Smooth muscle cell (in vitro differentiated cells): ENCODE results near the gene CREB5. TPM values are rescaled to one million over a fixed set of nuclear protein-coding genes. Genes with fewer than 3 reads are reported as not detected.

ENCODE experiments used
- DNase-seq: peaks from one replicate; lab custom pipeline; 2025; ENCODE audit not compliant: unreplicated experiment; lab: John Stamatoyannopoulos, UW
- H2AFZ ChIP-seq: fragments of 200-600 bp; sonication (generic); 2 replicates; pipeline ENCODE4 v1.6.0; 2016; ENCODE audit warnings: antibody characterized with exemption, low read depth, mild to moderate bottlenecking
- H3F3A ChIP-seq: fragments of 200-600 bp; sonication (generic); 2 replicates; pipeline ENCODE4 v1.6.0; 2017; ENCODE audit warnings: antibody characterized with exemption, low read depth
- H3K27ac ChIP-seq: fragments of 200-600 bp; sonication (generic); 2 replicates; pipeline ENCODE4 v1.5.1; 2016; ENCODE audit warnings: low read depth, mild to moderate bottlenecking
- H3K27me3 ChIP-seq: fragments of 200-600 bp; sonication (generic); 2 replicates; pipeline ENCODE4 v1.6.1; 2016; ENCODE audit warnings: low read depth, mild to moderate bottlenecking
- H3K36me3 ChIP-seq: fragments of 200-600 bp; sonication (generic); 2 replicates; pipeline ENCODE4 v1.5.1; 2016; ENCODE audit warnings: low read depth
- H3K4me1 ChIP-seq: fragments of 200-600 bp; sonication (generic); 2 replicates; pipeline ENCODE4 v1.5.1; 2016; ENCODE audit warnings: low read depth
- H3K4me2 ChIP-seq: fragments of 200-600 bp; sonication (generic); 2 replicates; pipeline ENCODE4 v1.6.0; 2016; ENCODE audit warnings: mild to moderate bottlenecking
- H3K4me3 ChIP-seq: fragments of 200-600 bp; sonication (generic); 2 replicates; pipeline ENCODE4 v1.5.1; 2016; ENCODE audit warnings: mild to moderate bottlenecking
- H3K79me2 ChIP-seq: fragments of 200-600 bp; sonication (generic); 2 replicates; pipeline ENCODE4 v1.6.0; 2016; ENCODE audit warnings: low read depth, mild to moderate bottlenecking
- H3K9ac ChIP-seq: fragments of 200-600 bp; sonication (generic); 2 replicates; pipeline ENCODE4 v1.6.0; 2016; ENCODE audit warnings: low read depth
- H3K9me3 ChIP-seq: fragments of 200-600 bp; sonication (generic); replicated peaks from 2 replicates; pipeline ENCODE4 v1.5.1; 2016; ENCODE audit warnings: low read depth
- H4K20me1 ChIP-seq: fragments of 200-600 bp; sonication (generic); 2 replicates; pipeline ENCODE4 v1.6.0; 2016; ENCODE audit warnings: low read depth
- CTCF ChIP-seq: fragments of 200-600 bp; sonication (generic); IDR thresholded peaks from 2 replicates; pipeline ENCODE4 v1.5.1; 2017; ENCODE audit warnings: borderline replicate concordance, mild to moderate bottlenecking, antibody characterized with exemption; ENCODE audit not compliant: insufficient read depth, poor library complexity, severe bottlenecking
- WGBS: methylation state at CpG from one replicate; pipeline ENCODE4 v1.1.7; 2016; ENCODE audit warnings: low lambda C conversion rate; 5-methylcytosine and 5-hydroxymethylcytosine counted together
- polyA plus RNA-seq: library from polyadenylated mRNA; unstranded; fragments of >200 nt; fragmentation: Nextera tagmentation; extraction: Ambion mirVana; gene quantifications from 2 replicates; pipeline ENCODE4 v1.2.1, GENCODE V29; 2016
- total RNA-seq: library from RNA; depleted of rRNA; stranded (reverse); fragments of >200 nt; gene quantifications from 2 replicates; pipeline ENCODE4 v1.2.3, GENCODE V29; 2014

CREB5 gene
- total and polyA plus RNA-seq, 2 experiments from 2014 or later: 6.2 to 18.2 TPM

DNA sequence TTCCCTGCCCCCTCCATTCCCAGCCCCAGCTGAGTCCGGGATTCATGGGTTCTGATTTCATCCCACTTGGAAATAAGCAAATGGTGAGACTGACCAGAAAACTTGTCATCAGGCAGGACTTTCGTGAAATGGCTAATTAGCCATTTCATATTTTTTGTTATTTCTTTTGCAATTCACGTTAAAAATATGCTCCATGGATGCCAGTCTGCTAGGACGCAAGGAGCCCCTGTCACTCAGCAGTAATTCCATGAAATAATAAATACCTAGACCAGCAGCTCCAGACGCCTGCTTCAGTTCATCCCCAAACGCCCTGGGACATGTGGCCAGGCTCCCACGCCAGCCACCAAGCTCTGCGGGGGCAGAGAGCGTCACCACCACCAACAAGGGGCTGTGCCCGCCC, 434.9 kb downstream of the CREB5 start:
- Histone ChIP-seq H3K4me2 (no peak overlapping the region), H3K9ac (no peak overlapping the region), H3K27ac (no peak overlapping the region), H3F3A (no peaks in the 10 kb centered on the region), H4K20me1 (no peaks in the 10 kb centered on the region), H2AFZ (no peak overlapping the region), H3K9me3 (no peaks in the 10 kb centered on the region), H3K27me3 (peaks cover 30% of the 10 kb centered on the region), H3K4me1 (peaks cover 4% of the 10 kb centered on the region), H3K36me3 (no peaks in the 10 kb centered on the region), H3K4me3 (no peak overlapping the region), H3K79me2 (no peaks in the 10 kb centered on the region)
- TF ChIP-seq CTCF: no peak
- no peak for DNase-seq
- WGBS: 92% methylated on average over 10 of the region's 10 CpGs

DNA sequence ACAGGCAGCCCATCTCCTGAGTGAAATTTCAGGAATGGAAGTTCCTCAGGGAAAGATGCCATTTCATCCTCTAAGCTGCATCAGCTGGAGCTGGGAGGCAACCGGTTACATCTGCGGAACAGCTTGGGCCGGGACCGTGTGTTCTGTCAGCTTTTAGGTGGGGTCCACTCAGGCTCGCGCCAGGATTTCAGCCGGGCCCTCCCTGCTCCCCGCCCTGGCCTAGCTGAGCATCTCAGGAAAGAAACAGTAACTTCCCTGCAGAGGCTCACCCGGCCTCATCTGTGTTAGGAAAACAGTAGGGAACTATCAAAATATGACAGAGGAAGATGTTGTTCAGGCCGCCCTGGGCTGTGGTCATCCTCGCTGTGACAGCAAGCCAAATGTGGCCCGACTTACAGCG, 435.4 kb downstream of the CREB5 start:
- no peak for DNase-seq
- H3K4me2 ChIP-seq: no peak overlapping the region

DNA sequence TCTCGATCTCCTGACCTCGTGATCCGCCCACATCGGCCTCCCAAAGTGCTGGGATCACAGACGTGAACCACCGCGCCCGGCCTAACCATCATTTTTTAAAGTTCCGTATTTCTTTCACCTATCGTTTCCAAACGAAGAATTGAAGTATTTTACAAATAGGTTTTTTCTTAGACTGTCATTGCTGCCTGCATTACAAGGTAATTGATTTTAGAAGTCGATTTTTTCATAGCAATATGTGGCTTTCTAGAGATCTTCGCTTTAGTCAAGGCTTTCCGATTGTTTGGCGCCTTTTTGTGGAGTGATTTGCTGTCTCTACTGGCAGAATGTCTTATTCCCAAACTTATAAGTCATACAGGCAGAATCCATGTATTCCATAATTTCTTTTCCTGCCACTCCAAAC, 436.6 kb downstream of the CREB5 start:
- 95% methylated on average over 15 of the region's 15 CpGs for whole genome bisulfite sequencing
- peaks cover 4% of the 10 kb centered on the region for H3F3A ChIP-seq
- TF ChIP-seq CTCF: no peak

More for the DNA sequence above, 435.4 kb downstream of the CREB5 start:
- Histone ChIP-seq H3K79me2 (no peaks in the 10 kb centered on the region), H3F3A (no peaks in the 10 kb centered on the region), H3K36me3 (no peaks in the 10 kb centered on the region), H3K27ac (no peak overlapping the region), H3K9ac (no peak overlapping the region), H4K20me1 (no peaks in the 10 kb centered on the region), H3K4me1 (peaks cover 4% of the 10 kb centered on the region), H3K4me3 (no peak overlapping the region), H3K9me3 (no peaks in the 10 kb centered on the region), H2AFZ (no peak overlapping the region), H3K27me3 (peaks cover 35% of the 10 kb centered on the region)
- no peak for TF ChIP-seq CTCF
- 95% methylated on average over 13 of the region's 13 CpGs for WGBS

DNA sequence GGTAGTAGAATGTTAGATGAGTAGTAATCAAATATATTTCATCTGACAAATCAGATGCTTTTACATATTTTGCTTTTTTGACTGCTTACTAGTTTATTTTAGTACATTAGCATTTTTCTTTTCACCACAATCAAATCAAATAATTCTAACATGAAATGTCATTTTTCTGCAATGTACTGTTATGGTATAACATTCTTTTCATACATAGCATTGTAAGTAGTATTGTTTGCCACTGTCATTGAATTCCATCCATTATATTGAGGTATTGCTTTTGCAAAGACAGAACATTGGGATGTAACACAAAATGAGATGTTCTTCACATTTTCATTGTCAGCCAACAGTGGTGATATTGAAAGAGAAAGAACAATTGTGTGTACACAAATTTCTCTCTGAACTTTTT, 438.4 kb downstream of the CREB5 start:
- Histone ChIP-seq H3K4me1 (peaks cover 9% of the 10 kb centered on the region), H3K27me3 (peaks cover 36% of the 10 kb centered on the region), H3K27ac (no peak overlapping the region), H3K9me3 (no peaks in the 10 kb centered on the region), H3F3A (peaks cover 8% of the 10 kb centered on the region), H3K36me3 (no peaks in the 10 kb centered on the region), H3K4me3 (no peak overlapping the region), H2AFZ (no peak overlapping the region), H4K20me1 (no peaks in the 10 kb centered on the region), H3K4me2 (no peak overlapping the region), H3K9ac (no peak overlapping the region), H3K79me2 (no peaks in the 10 kb centered on the region)
- DNase-seq: no peak
- TF ChIP-seq CTCF: no peak

More for the DNA sequence above, 436.6 kb downstream of the CREB5 start:
- no peaks in the 10 kb centered on the region for H3K79me2 ChIP-seq
- H3K4me3 ChIP-seq: no peak overlapping the region
- DNase-seq: no peak
- H3K27me3 ChIP-seq: peaks cover 36% of the 10 kb centered on the region
- no peak overlapping the region for H2AFZ ChIP-seq
- H3K9me3 ChIP-seq: no peaks in the 10 kb centered on the region
- H3K9ac ChIP-seq: no peak overlapping the region
- peaks cover 13% of the 10 kb centered on the region for H3K4me1 ChIP-seq
- H3K36me3 ChIP-seq: no peaks in the 10 kb centered on the region
- no peaks in the 10 kb centered on the region for H4K20me1 ChIP-seq
- no peak overlapping the region for H3K27ac ChIP-seq
- H3K4me2 ChIP-seq: no peak overlapping the region
